CD14-positive monocyte (primary cell): Measurements from ENCODE around the gene TPRN. TPM values are rescaled to one million over a fixed set of nuclear protein-coding genes. Genes with fewer than 3 reads are reported as not detected.

Experiments
- DNase-seq, 3 donors: peaks; one replicate each; pipeline ENCODE4 v3.0.0-alpha.2; 2011 to 2022
- H2AFZ ChIP-seq: 2 replicates; pipeline ENCODE4 v1.6.0; 2012; ENCODE audit warnings: mild to moderate bottlenecking, low read depth, low read length, inconsistent platforms; ENCODE audit not compliant: insufficient read depth, poor library complexity, severe bottlenecking
- H3K27ac ChIP-seq, 2 donors: 1 replicate in 1 of 2; 2 replicates in 1 of 2; pipeline ENCODE4 v1.5.1; 2012 to 2013; ENCODE audit warnings: low read length in 2 of 2, control low read depth in 1 of 2, inconsistent platforms in 1 of 2, low read depth in 1 of 2, mild to moderate bottlenecking in 1 of 2
- H3K27me3 ChIP-seq, 2 donors: one replicate each; pipeline versions ENCODE4 v1.6.0 to v1.6.1; 2011 to 2013; ENCODE audit warnings: low read length in 2 of 2; ENCODE audit not compliant: control insufficient read depth in 2 of 2, insufficient read depth in 2 of 2
- H3K36me3 ChIP-seq, 2 donors: replicated peaks in 1 of 2; 1 replicate in 1 of 2; 2 replicates in 1 of 2; pipeline versions ENCODE4 v1.5.1 to v1.6.1; 2012 to 2013; ENCODE audit warnings: low read length in 2 of 2, control low read depth in 1 of 2, inconsistent platforms in 1 of 2, mild to moderate bottlenecking in 1 of 2; ENCODE audit not compliant: insufficient read depth in 2 of 2, control insufficient read depth in 1 of 2
- H3K4me1 ChIP-seq, 2 donors: 1 replicate in 1 of 2; 2 replicates in 1 of 2; pipeline versions ENCODE4 v1.5.1 to v1.6.1; 2012 to 2013; ENCODE audit warnings: low read length in 2 of 2, control low read depth in 1 of 2, inconsistent platforms in 1 of 2, mild to moderate bottlenecking in 1 of 2, moderate library complexity in 1 of 2; ENCODE audit not compliant: insufficient read depth in 2 of 2, control insufficient read depth in 1 of 2
- H3K4me2 ChIP-seq: replicated peaks from 2 replicates; pipeline ENCODE3; 2012; ENCODE audit warnings: low read length, moderate library complexity, mild to moderate bottlenecking; ENCODE audit not compliant: poor library complexity, severe bottlenecking; ENCODE audit errors: extremely low read depth
- H3K4me3 ChIP-seq, 3 experiments: fragments of 200-600 bp in 1 of 3; sonication (generic) in 1 of 3; replicated peaks in 1 of 3; 1 replicate in 2 of 3; 2 replicates in 1 of 3; pipeline ENCODE4 v1.5.1; 2011 to 2013; ENCODE audit warnings: low read length in 3 of 3, mild to moderate bottlenecking in 3 of 3, control low read depth in 2 of 3, low read depth in 2 of 3, inconsistent platforms in 1 of 3, moderate library complexity in 1 of 3
- H3K79me2 ChIP-seq: 2 replicates; pipeline ENCODE4 v1.6.0; 2012; ENCODE audit warnings: mild to moderate bottlenecking, control low read depth, inconsistent platforms, low read length, moderate library complexity; ENCODE audit not compliant: insufficient read depth
- H3K9ac ChIP-seq: 2 replicates; pipeline ENCODE4 v1.6.0; 2017; ENCODE audit warnings: low read length, mild to moderate bottlenecking; ENCODE audit not compliant: insufficient read depth, poor library complexity, severe bottlenecking
- H3K9me3 ChIP-seq, 2 donors: replicated peaks in 1 of 2; 1 replicate in 1 of 2; 2 replicates in 1 of 2; pipeline versions ENCODE4 v1.5.1 to v1.6.1; 2012 to 2013; ENCODE audit warnings: low read length in 2 of 2, control low read depth in 1 of 2; ENCODE audit not compliant: control insufficient read depth in 1 of 2, insufficient read depth in 1 of 2
- H4K20me1 ChIP-seq: 2 replicates; pipeline ENCODE4 v1.6.0; 2012; ENCODE audit warnings: mild to moderate bottlenecking, low read length, control low read depth, moderate library complexity; ENCODE audit not compliant: insufficient read depth
- H3K27ac Mint-ChIP-seq, 7 donors: one replicate each; pipeline ENCODE4 v1.8.0; 2020; ENCODE audit warnings: mild to moderate bottlenecking in 7 of 7, mixed read lengths in 7 of 7, moderate library complexity in 6 of 7, inconsistent platforms in 2 of 7
- H3K27me3 Mint-ChIP-seq, 3 donors: one replicate each; pipeline ENCODE4 v1.8.0; 2021 to 2022; ENCODE audit warnings: low read depth in 3 of 3, mild to moderate bottlenecking in 3 of 3, mixed read lengths in 3 of 3, moderate library complexity in 3 of 3, inconsistent platforms in 1 of 3
- H3K36me3 Mint-ChIP-seq, 2 donors: one replicate each; pipeline ENCODE4 v1.8.0; 2020; ENCODE audit warnings: mixed read lengths in 2 of 2, inconsistent platforms in 1 of 2, mild to moderate bottlenecking in 1 of 2
- H3K4me1 Mint-ChIP-seq: one replicate; pipeline ENCODE4 v1.8.0; 2020; ENCODE audit warnings: mild to moderate bottlenecking, mixed read lengths
- H3K4me3 Mint-ChIP-seq, 2 donors: one replicate each; pipeline ENCODE4 v1.8.0; 2020; ENCODE audit warnings: mild to moderate bottlenecking in 2 of 2, mixed read lengths in 2 of 2, moderate library complexity in 1 of 2
- H3K9me3 Mint-ChIP-seq, 7 donors: one replicate each; pipeline ENCODE4 v1.8.0; 2020 to 2022; ENCODE audit warnings: mixed read lengths in 7 of 7, mild to moderate bottlenecking in 6 of 7, moderate library complexity in 6 of 7, inconsistent platforms in 2 of 7
- CTCF ChIP-seq: fragments of 200-600 bp; IDR thresholded peaks from one replicate; pipeline ENCODE4 v1.8.0; 2022; ENCODE audit warnings: antibody characterized with exemption, mild to moderate bottlenecking
- WGBS: methylation state at CpG from one replicate; pipeline ENCODE4 v1.1.5; 2013; ENCODE audit warnings: missing lambda C conversion rate; ENCODE audit not compliant: insufficient coverage; 5-methylcytosine and 5-hydroxymethylcytosine counted together
- intact Hi-C, 2 donors: fragments of 100-400 bp; cut with micrococcal nuclease; formaldehyde crosslinking; loops; one replicate each; pipeline versions ENCODE4 v1.15.0 to v1.15.1; 2023
- polyA plus RNA-seq, 3 donors: library from polyadenylated mRNA; depleted of rRNA in 1 of 3; unstranded in 2 of 3; stranded (reverse) in 1 of 3; fragments of 300-500 nt in 2 of 3; fragments of >200 nt in 1 of 3; fragmentation: Illumina TruSeq in 2 of 3; gene quantifications; 1 replicate in 2 of 3; 2 replicates in 1 of 3; pipeline ENCODE4 v1.2.3, GENCODE V29; 2012 to 2021

The TPRN gene
- polyA plus RNA-seq, 3 donors, result 0.30 to 4.6 (median 0.46) TPM

GRCh38 chr9:137194388-137194787 lies 6.2 kb downstream of the TPRN start:
- Mint-ChIP-seq H3K4me3 (no peak overlapping the region), H3K9me3 (peaks cover 0 to 2% (median 0%) of the 10 kb centered on the region in 7 donors), H3K4me1 (peaks cover 23% of the 10 kb centered on the region), H3K27ac (no peak overlapping the region), H3K36me3 (peaks cover 6 to 30% of the 10 kb centered on the region in 2 donors), H3K27me3 (peaks cover 0 to 1% (median 0%) of the 10 kb centered on the region in 3 donors)
- WGBS, result 89% methylated on average over 14 of the region's 16 CpGs
- H3K4me2 ChIP-seq, result no peak overlapping the region
- peaks cover 41% of the 10 kb centered on the region for H4K20me1 ChIP-seq
- peaks cover 27% of the 10 kb centered on the region for H3K79me2 ChIP-seq
- intact Hi-C loops, result no loop called here
- H3K4me1 ChIP-seq, result peaks cover 23 to 30% of the 10 kb centered on the region in 2 donors
- no peaks in the 10 kb centered on the region for H3K9me3 ChIP-seq
- H3K27me3 ChIP-seq, result peaks cover 0 to 1% of the 10 kb centered on the region in 2 donors
- H3K27ac ChIP-seq, result no peak overlapping the region
- no peak overlapping the region for H3K4me3 ChIP-seq
- H3K36me3 ChIP-seq, result peaks cover 17 to 23% of the 10 kb centered on the region in 2 donors
- no peak for DNase-seq
- TF ChIP-seq CTCF, result no peak
- H2AFZ ChIP-seq, result no peak overlapping the region
- H3K9ac ChIP-seq, result no peak overlapping the region

- no peak for TF ChIP-seq CTCF
- H3K36me3 Mint-ChIP-seq, result peaks cover 6 to 30% of the 10 kb centered on the region in 2 donors
- WGBS, result 96% methylated on average over 10 of the region's 14 CpGs
- Histone ChIP-seq H3K4me1 (peaks cover 21 to 30% of the 10 kb centered on the region in 2 donors), H3K9me3 (no peaks in the 10 kb centered on the region), H3K4me2 (no peak overlapping the region), H3K79me2 (peaks cover 29% of the 10 kb centered on the region), H3K4me3 (no peak overlapping the region), H2AFZ (no peak overlapping the region), H3K36me3 (peaks cover 17 to 23% of the 10 kb centered on the region in 2 donors), H3K9ac (no peak overlapping the region), H3K27me3 (no peaks in the 10 kb centered on the region), H3K27ac (no peak overlapping the region), H4K20me1 (peaks cover 41% of the 10 kb centered on the region)
- H3K27me3 Mint-ChIP-seq, result no peaks in the 10 kb centered on the region
- peaks cover 26% of the 10 kb centered on the region for H3K4me1 Mint-ChIP-seq
- peaks cover 0 to 2% (median 0%) of the 10 kb centered on the region in 7 donors for H3K9me3 Mint-ChIP-seq
- DNase-seq, result no peak
- no peak overlapping the region for H3K4me3 Mint-ChIP-seq
- H3K27ac Mint-ChIP-seq, result no peak overlapping the region
- intact Hi-C loops, result no loop called here
Measured at GRCh38 chr9:137193771-137194170, 6.8 kb downstream of the TPRN start.
